PFSK-1 (cell line): ENCODE measurements around the gene SART3.

Source experiments
- POLR2AphosphoS5 ChIP-seq: IDR thresholded peaks from 2 replicates; pipeline ENCODE4 v1.6.1; 2012; ENCODE audit warnings: low read depth, mild to moderate bottlenecking, control low read depth, low read length, moderate library complexity
- SIN3A ChIP-seq: IDR thresholded peaks from 2 replicates; pipeline ENCODE4 v1.6.1; 2012; ENCODE audit warnings: mild to moderate bottlenecking, low read length, moderate library complexity, borderline replicate concordance; ENCODE audit not compliant: insufficient read depth
- TAF1 ChIP-seq: IDR thresholded peaks from 2 replicates; pipeline ENCODE4 v1.6.1; 2012; ENCODE audit warnings: low read length, control low read depth, borderline replicate concordance; ENCODE audit not compliant: insufficient read depth

- TF ChIP-seq SIN3A (no peak), POLR2AphosphoS5 (no peak), TAF1 (no peak)
These were observed 42.1 kb downstream of the SART3 start for GRCh38 chr12:108518716-108519496.
